HG02884 (cell line): ENCODE results near the gene HDAC1.
"Not testable (repeated sequence)": the region's sequence is repeated elsewhere in the genome, so short reads cannot be mapped to it uniquely, and the experiment has no call there.

Experiments used
- ATAC-seq: cut with Tn5 transposase; IDR thresholded peaks from one replicate; pipeline ENCODE4 v1.9.1; 2021; ENCODE audit warnings: mild to moderate bottlenecking, moderate library complexity; ENCODE audit not compliant: unreplicated experiment

HDAC1 gene

DNA sequence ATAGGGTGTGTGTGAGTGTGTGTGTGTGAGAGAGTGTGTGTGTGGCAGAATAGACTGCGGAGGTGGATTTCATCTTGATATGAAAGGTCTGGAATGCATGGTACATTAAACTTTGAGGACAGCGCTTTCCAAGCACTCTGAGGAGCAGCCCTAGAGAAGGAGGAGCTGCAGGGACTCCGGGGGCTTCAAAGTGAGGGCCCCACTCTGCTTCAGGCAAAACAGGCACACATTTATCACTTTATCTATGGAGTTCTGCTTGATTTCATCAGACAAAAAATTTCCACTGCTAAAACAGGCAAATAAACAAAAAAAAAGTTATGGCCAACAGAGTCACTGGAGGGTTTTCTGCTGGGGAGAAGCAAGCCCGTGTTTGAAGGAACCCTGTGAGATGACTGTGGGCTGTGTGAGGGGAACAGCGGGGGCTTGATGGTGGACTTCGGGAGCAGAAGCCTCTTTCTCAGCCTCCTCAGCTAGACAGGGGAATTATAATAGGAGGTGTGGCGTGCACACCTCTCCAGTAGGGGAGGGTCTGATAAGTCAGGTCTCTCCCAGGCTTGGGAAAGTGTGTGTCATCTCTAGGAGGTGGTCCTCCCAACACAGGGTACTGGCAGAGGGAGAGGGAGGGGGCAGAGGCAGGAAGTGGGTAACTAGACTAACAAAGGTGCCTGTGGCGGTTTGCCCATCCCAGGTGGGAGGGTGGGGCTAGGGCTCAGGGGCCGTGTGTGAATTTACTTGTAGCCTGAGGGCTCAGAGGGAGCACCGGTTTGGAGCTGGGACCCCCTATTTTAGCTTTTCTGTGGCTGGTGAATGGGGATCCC, 18.3 kb upstream of the HDAC1 start:
- ATAC-seq = no peak

DNA sequence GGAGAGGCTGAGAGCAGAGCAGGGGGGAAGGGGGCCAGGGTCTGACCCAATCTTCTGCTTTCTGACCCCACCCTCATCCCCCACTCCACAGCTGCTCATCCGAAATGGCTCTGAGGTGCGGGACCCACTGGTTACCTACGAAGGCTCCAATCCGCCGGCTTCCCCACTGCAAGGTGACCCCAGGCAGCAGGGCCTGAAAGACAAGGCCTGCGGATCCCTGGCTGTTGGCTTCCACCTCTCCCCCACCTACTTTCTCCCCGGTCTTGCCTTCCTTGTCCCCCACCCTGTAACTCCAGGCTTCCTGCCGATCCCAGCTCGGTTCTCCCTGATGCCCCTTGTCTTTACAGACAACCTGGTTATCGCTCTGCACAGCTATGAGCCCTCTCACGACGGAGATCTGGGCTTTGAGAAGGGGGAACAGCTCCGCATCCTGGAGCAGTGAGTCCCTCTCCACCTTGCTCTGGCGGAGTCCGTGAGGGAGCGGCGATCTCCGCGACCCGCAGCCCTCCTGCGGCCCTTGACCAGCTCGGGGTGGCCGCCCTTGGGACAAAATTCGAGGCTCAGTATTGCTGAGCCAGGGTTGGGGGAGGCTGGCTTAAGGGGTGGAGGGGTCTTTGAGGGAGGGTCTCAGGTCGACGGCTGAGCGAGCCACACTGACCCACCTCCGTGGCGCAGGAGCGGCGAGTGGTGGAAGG, 17.1 kb upstream of the HDAC1 start:
- ATAC-seq = no peak

DNA sequence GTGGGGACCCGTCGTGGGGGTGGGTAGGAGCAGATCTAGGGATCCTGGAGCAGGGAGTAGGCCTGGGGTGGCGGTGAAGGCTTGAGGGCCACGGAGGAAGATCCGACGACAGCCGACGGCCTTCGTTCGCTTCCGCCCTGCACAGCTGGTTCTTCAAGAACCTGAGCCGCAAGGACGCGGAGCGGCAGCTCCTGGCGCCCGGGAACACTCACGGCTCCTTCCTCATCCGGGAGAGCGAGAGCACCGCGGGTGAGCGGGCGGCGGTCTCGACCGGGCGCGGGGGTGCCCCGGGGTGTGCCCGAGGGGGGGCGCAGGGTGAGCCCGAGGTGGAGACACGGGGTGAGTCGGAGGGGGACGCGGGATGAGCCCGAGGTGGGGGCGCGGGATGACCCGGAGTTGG, 16.5 kb upstream of the HDAC1 start:
- no peak for ATAC-seq

DNA sequence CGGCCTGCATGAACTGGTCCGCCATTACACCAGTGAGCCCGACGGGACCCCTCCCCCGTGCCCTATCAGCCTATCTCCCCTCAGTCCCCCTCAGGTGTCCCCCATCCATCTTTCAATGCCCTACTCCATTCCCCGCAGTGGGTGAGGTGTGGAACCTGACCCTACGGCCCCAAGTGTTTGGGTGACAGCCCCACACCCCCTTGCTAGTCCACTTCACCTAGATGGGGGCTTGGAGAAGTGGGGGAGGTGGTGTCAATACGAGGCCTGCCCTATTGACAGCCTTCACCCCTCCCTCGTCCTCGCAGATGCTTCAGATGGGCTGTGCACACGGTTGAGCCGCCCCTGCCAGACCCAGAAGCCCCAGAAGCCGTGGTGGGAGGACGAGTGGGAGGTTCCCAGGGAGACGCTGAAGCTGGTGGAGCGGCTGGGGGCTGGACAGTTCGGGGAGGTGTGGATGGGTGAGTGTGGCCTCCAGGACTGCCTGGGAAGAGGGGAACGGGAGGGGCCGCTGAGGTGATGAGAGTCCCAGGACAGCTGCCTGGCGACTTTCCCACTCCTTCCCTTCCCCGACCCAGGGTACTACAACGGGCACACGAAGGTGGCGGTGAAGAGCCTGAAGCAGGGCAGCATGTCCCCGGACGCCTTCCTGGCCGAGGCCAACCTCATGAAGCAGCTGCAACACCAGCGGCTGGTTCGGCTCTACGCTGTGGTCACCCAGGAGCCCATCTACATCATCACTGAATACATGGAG, 15.7 kb upstream of the HDAC1 start:
- no peak for ATAC-seq

DNA sequence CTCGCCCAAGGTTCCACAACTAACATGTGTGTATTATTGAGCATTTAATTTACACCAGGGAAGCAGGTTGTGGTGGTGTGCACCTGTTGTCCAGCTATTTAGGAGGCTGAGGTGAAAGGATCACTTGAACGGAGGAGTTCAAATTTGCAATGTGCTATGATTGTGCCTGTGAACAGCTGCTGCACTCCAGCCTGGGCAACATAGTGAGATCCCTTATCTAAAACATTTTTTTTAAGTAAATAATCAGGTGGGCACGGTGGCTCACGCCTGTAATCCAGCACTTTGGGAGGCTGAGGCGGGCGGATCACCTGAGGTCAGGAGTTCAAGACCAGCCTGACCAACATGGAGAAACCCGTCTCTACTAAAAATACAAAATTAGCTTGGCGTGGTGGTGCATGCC, 7.1 kb upstream of the HDAC1 start:
- ATAC-seq = not testable (repeated sequence)

DNA sequence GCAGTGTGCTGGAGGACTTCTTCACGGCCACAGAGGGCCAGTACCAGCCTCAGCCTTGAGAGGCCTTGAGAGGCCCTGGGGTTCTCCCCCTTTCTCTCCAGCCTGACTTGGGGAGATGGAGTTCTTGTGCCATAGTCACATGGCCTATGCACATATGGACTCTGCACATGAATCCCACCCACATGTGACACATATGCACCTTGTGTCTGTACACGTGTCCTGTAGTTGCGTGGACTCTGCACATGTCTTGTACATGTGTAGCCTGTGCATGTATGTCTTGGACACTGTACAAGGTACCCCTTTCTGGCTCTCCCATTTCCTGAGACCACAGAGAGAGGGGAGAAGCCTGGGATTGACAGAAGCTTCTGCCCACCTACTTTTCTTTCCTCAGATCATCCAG, 6.2 kb upstream of the HDAC1 start:
- ATAC-seq = no peak

DNA sequence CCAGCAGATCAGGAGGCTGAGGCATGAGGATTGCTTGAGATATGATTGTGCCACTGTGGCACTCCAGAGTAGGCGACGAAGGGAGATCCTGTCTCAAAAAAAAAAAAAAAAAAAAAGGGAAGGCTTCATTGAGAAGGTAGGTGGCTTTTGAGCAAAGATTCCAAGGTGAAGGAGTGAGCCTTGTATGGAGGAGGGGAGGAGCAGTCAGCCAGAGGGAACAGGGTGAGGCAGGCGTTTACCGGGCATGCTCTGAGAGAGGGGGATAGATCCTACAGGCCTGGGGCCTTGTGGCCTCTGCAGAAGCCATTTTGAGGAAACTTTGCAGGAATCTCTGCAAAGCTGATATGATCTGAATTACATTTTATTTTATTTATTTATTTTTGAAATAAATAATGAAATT, 5.1 kb upstream of the HDAC1 start:
- no peak for ATAC-seq

DNA sequence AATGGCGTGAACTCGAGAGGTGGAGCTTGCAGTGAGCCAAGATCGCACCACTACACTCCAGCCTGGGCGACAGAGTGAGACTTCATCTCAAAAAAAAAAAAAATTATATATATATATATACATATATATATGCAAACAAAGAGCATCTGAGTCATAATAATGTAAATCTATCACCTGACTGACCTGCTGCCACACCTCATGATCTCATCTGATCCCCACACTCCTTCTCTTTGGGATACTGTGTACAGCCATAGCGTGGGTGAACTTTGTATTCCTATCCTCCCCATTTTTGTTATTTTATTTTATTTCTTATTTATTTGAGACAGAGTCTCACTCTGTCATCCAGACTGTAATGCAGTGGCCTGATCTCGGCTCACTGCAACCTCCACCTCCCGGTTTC, 2.6 kb upstream of the HDAC1 start:
- no peak for ATAC-seq

DNA sequence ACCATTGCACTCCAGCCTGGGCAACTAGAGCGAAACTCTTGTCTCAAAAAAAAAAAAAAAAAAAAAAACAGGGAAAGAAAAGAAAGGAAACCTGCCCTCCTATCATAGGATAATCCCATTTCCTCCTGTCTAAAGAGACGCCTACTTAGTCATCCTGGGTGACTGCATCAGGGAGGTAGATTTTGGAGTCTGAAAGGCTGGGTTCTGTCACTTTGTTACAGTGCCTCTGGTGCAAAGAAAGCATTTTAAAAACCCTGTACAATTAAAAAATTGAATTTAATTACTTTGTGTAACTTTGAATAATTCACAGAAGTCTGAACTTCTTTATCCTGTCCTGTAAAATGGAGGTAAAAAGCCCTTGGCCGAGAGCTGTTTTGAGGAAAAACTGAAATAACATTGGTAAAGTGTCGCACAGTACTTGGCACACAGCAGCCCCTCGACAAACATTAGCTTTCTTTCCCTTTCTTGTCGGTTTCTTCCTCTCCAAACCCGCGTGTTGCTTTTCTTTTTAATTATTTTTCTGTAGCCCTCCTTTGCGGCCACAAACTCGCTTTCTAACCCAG, 657 bp upstream of the HDAC1 start:
- no peak for ATAC-seq

DNA sequence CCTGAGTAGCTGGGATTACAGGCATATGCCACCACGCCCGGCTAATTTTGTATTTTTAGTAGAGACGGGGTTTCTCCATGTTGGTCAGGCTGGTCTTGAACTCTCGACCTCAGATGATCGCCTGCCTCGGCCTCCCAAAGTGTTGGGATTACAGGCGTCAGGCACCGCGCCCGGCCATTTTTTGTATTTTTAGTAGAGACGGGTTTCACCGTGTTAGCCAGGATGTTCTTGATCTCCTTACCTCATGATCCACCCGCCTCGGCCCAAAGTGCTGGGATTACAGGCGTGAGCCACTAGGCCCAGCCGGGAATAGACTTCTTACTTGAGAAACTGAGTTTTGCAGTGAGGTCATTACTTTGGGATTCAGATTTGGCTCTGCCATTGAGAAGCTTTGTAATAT, 6.3 kb downstream of the HDAC1 start:
- ATAC-seq = not testable (repeated sequence)

DNA sequence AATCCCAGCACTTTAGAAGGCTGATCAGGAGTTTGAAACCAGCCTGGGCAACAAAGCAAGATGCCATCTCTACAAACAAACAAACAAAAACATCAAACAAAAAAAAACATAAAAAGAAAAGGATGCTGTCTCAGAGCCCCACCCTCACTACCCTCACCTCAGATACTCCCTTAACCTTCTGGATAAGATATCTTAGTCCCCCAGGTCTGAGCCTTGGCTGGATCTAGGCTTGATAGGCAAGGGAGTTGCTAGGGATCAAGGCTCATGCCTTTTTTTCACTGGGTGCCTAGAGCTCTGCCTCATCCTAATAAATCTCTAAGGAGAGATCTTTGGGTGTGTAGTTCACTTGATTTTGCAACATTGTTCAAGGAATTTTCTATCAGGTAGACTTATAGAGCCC, 7.4 kb downstream of the HDAC1 start:
- ATAC-seq = no peak

DNA sequence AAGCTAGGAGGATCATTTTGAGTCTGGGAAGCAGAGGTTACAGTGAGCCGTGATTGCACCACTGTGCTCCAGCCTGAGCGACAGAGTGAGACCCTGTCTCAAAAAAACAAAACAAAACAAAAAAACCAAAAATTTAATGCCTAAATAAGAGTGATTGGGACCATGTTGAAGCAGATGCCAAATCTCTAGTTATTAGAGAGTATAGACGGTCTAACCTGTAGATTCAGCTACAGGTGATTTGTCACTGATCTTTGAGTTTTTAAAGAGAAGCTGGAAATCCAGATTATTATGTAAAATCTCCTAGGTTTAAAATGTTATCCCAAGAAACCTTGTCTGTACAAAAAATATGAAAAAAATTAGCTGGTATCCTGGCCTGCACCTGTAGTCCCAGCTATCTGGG, 11.5 kb downstream of the HDAC1 start:
- no peak for ATAC-seq

DNA sequence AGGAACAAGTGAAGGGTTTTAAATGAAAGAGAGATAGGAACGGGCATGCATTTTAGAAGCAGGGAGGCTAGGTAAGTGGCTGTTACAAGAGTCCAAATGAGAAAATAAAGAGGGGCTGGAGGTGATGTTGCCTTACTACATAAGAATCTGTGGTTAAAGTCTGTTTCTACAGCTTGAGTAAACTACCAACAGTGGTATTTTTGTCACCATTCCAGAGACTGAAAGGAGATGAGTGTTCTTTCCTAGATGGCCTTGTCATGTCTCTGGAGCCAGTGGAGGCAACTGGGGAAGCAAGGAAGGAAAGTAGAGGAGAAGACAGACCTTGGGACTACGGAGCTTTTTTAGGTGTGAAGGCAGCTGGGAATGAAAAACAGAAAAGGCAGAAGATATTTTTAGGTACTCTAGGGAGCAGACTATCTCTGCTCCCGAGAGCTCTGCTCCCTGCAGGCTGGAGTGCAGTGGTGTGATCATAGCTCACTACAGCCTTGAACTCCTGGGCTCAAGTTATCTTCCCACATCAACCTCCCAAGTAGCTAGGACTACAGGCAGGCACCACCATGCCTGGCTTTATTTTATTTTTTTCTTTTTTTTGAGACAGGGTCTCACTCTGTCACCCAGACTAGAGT, 12.2 kb downstream of the HDAC1 start:
- no peak for ATAC-seq

DNA sequence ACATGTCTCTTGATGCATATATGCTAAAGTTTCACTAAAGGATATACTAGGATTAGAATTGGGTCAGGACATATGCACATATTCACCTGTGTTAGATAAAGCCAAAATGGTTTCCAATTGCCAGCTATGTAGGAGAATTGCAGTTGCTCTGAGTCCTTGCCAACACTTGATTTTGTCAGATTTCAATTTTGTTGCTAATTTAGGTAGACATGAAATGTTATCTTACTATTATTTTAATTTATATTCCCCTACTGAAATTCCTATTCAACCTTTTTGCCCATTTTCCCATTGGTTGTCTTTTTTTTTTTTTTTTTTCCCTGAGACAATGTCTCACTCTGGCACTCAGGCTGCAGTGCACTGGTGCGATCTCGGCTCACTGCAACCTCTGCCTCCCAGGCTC, 13.4 kb downstream of the HDAC1 start:
- ATAC-seq = no peak

DNA sequence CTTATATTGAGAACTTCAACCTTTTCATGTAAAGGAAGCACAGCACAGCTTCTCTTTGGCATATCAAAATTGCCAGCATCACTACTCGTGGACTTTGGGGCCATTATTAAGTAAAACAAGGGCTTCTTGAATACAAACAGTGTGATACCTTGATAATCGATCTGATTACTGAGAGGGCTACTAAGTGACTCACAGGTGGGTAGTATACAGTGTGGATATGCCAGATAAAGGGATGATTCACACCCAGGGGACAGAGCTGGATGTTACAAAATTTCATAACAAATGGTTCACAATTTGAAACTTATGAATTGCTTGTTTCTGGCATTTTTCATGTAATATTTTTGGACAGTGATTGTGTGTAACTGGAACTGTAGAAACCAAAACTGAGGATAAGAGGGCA, 15.4 kb downstream of the HDAC1 start:
- ATAC-seq = no peak

DNA sequence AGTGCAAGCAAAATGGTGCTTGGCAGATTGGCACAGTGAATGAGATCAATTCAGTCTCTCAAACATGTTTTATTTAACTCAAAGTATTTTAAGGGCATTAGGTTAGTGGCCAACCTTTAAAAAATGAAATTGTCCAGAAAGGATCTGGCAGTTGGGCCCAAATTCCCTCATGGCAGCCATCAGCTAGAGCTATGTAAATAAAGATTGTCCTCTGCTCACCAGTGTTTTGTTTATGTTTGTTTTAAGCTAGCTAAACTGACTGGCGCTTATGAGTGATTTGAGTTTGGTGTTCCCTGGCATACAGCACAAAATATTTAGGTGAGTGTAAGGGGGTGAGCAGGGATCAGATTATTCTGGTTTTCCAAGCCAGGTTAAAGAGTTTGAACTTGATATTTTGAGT, 18.1 kb downstream of the HDAC1 start:
- ATAC-seq = no peak

DNA sequence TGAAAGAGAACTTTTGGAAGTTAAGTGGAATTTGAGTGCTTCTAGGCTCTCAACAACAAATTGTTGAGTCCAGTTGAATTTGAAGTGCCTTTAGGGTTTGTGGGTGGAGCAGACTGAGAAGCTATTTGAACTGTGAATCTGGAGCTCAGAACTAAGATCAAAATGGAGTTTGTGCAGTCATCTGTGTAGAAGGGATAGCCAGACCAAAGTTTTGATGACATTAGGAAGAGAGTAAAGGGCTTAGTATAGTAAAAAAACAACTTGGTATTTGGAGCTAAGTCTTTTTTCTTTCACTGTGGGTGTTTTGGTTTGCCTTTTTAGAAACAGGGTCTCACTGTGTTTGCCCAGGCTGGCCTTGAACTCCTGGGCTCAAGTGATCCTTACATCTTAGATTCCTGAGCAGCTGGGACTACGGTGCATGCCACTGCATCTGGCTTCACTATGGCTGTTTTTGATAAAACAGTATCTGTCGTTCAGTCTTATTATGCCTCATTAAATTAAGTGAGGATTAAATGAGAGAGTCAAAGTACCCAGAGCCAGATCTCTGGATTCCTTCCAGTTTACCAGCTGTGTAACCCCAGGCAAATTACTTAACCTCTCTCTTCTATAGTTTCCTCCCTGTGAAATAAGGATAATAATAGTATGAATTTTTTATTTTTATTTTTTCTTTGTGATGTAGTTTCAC, 20.0 kb downstream of the HDAC1 start:
- ATAC-seq = no peak

DNA sequence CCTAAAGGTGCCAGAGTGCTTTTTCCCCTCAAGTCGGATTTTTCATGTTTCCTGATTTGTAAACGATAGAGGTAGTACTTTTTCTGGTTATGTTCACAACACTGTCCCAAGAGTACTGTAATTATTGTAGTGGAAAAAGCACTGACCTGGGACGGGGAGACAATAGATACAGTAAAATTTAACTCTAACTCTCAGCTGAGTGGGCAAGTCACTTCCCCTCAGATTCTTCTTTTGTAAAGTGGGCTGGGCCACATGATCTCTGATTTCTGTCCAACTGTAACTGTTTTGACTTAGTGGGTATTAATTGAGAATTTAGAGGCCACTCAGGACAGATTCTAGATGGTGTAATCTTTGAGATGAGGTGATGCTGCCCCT, 25.0 kb downstream of the HDAC1 start:
- ATAC-seq = no peak

DNA sequence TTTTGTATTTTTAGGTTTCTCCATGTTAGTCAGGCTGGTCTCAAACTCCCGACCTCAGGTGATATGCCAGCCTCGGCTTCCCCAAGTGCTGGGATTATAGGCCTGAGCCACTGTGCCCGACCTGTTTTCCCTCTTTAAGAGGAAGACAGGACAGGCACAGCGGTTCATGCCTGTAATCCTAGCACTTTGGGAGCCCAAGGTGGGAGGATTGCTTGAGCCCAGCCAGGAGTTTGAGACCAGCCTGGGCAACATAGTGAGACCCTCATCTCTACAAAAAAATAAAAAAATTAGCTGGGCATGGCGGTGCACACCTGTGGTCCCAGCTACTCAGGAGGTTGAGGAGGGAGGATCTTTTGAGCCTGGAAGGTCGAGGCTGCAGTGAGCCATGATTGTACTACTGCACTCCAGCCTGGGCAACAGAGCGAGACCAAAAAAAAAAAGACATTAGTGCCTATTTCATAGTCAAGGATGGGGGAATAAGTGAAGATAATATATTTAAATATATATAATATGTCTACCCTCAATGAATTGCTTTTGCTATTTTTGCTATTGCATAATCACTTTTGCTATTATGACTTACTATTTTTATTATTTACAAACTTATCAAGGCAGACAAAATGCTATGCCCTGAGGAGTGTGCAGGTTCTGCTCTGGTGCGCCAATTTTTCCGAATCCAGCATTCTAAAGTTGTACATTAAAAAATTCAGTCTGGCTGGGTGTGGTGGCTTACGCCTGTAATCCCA, 26.4 kb downstream of the HDAC1 start:
- no peak for ATAC-seq

DNA sequence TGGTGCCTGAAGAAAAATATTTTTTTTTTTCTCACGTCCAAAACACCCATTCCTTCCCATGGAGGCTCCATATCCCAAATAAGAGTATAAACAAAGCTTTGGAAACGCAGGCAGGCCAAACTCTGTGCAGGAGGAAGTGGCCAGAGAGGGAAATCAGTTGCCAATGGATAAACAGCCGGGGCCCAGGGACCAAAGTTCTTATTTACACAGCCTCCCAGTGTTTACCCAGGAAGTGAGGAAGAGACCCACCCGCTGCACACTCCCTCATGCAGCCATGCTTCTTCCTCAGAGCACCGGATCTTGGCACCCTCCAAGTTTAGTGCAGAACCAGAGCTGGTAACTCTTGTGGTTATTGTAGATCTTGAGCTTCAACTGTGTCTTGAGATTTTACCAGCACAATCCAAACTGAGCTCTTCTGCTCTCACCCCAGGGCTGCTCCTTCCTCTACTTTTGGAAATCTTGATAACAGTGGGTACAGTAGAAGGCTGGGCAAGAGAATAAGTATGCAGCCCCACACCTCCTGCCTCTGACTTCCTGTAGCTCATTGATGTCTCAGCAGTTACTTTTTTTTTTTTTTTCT, 29.9 kb downstream of the HDAC1 start:
- no peak for ATAC-seq
